HUDEP-2 (cell line): ENCODE results near the gene CNTN5.
"Not testable (repeated sequence)": the region's sequence is repeated elsewhere in the genome, so short reads cannot be mapped to it uniquely, and the experiment has no call there.

Experiments
- DNase-seq, 76 experiments: peaks; one replicate each; lab custom pipeline; 2025; ENCODE audit not compliant: unreplicated experiment in 76 of 76; lab: John Stamatoyannopoulos, UW

CNTN5 gene

DNA sequence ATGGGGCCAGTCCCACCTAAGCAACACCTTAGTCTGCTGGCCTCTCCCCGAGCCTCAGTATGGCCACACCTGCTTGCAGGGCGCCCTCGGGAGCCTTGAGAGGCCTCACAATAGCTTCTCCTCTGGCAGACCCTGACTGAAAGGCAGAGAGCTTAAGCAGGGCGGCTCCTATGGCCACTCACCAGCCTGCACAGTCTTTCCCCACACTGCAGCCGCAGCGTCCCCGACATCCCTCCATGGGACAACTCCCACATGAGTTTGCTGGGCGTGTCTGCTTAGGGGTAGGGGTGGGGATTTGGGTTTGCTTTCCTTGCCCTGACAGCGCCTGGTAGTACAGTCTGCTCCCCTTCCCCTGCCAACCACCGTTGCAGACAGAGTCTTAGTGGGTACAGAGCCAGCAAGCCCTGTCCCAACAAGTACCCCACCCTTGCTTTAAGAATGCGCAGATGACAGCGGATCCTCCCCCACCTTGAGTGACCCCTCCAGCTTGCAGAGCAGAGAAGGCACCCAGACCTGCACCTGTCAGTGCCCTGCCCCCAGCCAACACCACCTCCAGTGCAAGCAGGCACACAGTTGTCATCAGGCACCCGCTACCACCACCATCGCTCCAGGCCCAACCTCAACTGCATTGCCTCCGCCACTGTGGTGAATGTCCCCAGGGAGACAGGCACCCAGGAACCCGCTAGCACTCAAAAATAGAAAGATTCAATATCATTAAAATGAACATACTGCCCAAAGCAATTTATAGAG is 1252.5 kb downstream of the CNTN5 start:
- DNase-seq: no peak

- not testable (repeated sequence) for DNase-seq
These were observed 1253.7 kb downstream of the CNTN5 start for GRCh38 chr11:100274466-100274865.

DNA sequence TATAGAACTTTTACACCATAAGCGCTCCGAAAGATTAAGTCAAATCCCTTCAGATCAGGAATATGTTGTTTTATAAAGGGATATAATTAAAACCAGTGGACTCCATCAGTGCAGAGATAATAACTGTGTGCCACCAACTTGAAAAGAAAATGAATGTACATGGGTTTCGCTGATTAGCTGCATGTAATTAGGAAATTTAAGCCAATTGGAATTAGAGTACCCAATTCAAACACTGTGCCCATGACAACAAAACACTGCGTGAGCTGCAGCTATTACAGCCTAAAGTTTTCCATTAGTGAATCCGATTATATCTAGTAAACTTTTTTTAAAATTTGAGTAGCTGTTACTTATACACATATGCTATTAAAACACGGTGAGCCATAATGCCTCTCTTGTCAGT is 1274.0 kb downstream of the CNTN5 start:
- DNase-seq: no peak

DNA sequence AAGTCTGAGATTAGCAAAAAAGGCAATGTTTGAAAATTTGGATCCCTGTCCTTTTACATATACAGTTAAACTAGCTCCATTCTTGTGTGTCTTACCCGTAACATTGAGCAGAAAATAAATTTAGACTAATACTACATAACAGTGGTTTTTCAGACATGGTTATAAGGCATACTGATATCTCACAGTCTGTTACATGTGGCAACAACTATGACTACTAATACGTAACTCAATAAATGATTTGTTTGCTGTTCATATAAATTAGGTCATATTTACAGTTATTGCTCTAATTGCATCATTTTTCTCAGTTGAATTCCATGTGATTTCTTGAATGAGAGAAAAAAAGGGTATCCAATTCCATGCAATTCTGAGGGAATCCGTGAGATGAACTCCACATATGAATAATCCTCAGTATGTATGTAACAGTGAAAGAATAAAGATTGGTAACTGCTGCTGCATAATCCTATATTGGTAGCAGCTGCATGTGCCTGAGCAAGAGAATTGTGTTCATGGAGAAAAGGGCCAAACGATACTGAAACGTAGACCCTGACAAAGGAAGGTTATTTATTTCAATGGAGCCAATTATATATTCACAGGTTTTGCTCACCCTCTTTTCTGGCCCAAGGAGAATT is 1275.4 kb downstream of the CNTN5 start:
- DNase-seq: no peak

DNA sequence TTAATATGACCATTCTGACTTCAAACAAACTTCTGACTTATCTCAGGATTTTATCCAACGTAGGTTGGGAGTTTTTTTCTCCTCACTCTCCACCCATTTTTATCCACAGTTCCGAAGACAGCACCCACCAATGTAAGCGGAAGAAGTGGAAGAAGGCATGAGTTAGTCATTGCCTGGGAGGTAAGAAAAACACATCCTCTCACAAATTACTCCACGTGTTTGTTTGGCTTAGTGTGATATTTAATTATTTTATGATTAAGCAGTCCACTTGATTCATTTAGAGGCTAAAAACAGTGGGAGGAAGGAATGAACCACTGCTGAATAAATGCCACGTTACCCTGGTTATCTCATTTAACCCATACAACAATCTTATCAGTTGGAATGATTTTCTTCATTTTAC is 1276.8 kb downstream of the CNTN5 start:
- DNase-seq: no peak

GRCh38 chr11:100302824-100303223 is 1282.1 kb downstream of the CNTN5 start:
- DNase-seq: no peak

DNA sequence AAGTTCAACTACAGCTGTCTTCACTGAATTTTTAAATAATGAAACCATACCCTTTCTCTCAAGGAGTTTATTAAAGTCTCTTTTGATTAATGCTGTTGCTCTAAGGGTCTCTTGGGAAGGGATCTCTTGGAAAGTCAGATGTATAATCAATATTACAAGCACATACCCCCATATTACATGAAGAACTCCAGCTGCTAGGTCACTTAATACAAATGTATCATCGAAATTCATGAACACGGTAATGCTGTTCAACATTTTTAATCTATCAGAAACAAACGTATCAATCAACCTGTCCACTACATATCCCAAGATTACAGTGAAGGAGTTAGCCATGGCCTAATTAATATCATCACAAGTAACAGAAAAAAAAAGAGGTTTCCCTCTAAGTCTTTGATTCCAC is 1283.1 kb downstream of the CNTN5 start:
- no peak for DNase-seq

GRCh38 chr11:100308202-100308601 is 1287.5 kb downstream of the CNTN5 start:
- no peak for DNase-seq

DNA sequence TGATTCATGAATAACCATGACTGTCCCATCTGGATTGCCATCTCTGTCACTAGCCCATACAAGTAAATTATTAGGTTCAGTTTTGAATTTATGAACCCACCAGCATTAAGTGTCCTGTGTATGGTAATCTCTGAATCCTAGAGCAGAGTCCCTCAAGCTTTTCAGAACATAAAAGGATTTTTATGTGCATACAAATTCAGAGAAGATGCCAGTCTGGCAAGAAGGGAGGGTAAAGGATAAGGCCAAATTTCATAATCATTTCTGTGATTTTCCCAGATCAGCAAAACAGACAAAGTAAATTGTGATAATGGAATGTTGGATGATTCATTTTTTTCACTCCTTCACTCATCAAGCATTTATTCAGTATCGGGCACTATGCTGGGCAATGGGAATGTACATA is 1295.2 kb downstream of the CNTN5 start:
- DNase-seq: no peak

- no peak for DNase-seq
These were observed 1296.2 kb downstream of the CNTN5 start for GRCh38 chr11:100316952-100317351.

GRCh38 chr11:100319691-100320090 is 1298.9 kb downstream of the CNTN5 start:
- DNase-seq: no peak

GRCh38 chr11:100328626-100329340 is 1308.0 kb downstream of the CNTN5 start:
- no peak for DNase-seq

DNA sequence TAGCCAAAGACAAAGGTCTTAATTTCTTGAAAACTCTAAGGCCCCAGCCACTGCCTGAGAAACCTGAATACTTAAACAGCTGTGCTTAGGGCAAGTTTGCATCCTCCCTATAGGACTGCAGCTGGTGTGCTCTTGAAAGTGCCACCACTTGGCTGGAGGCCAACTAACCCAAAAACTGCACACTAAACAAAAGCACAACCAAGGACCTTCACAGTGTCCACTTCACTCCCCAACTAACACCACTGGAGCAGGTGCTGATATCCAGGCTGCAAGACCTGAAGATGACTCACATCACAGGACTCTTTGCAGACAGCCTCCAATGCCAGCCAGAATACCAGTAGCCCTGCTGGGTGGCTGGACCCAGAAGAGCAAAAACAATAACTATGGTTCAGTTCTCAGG is 1308.6 kb downstream of the CNTN5 start:
- no peak for DNase-seq

DNA sequence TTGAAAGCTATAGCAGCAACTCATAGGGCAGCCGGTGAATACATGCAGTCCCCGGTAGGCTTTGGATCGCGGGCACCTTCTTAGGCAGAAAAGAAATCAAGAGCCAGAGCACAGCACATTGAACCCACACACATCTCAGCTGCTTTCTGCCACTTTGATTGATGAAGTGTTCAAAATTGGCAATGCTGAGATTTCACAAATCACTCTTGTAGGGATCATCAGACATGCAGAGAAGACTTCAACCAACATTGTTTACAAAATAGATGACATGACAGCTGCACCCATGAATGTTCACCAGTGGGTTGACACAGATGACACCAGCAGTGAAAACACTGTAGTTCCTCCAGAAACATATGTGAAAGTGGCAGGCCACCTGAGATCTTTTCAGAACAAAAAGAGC is 1316.1 kb downstream of the CNTN5 start:
- no peak for DNase-seq

- no peak for DNase-seq
These were observed 1317.5 kb downstream of the CNTN5 start for GRCh38 chr11:100338144-100338840.

- no peak for DNase-seq
These were observed 1319.9 kb downstream of the CNTN5 start for GRCh38 chr11:100340466-100341319.

- no peak for DNase-seq
These were observed 1332.3 kb downstream of the CNTN5 start for GRCh38 chr11:100353083-100353482.

GRCh38 chr11:100354736-100355135 is 1334.0 kb downstream of the CNTN5 start:
- DNase-seq: no peak

DNA sequence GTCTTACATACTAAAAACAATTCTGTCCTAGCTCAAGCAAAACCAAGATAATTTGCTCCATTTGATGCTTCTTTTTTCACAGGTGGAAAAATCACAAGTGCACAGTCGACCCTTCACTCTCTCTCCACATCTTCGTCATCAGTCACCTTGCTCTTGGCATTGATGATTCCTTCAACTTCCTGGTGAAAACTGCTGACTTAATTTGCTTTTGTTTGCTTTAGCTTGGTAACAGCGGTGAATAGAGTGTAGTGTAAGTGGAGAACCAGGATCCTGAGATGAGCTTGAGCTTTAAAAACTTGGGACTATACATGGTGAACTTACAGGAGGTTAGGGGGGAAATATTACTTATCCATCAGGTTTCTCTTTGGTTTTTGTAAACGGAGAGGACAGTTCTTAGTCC is 1335.3 kb downstream of the CNTN5 start:
- no peak for DNase-seq

DNA sequence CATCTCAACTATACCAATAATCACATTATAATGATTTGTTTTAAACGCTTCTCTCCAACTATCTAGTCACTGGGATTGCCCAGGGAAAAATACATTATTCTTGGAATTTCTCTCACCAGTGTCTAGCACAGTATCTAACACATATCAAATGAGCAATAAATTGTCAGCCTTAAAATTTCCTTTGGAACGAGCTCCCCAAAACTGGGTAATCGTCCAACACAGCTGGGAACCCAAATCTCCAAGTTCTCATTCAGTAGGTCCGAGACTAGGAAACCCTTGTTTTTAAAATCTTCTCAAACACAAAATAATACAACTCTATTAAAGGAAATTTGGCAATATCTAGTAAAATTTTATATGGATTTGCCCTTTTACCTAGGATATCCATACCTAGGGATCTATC is 1338.5 kb downstream of the CNTN5 start:
- DNase-seq: no peak
